K562 (cell line): ENCODE data around the gene CD276. TPM values are rescaled to one million over a fixed set of nuclear protein-coding genes. Genes with fewer than 3 reads are reported as not detected.

Source experiments
- ATAC-seq: fragments of 200-7000 bp; cut with Tn5 transposase; 3 replicates; pipeline ENCODE4 v1.9.1; 2020; ENCODE audit warnings: moderate library complexity
- BruUV-seq: library from RNA; stranded (reverse); fragments of 400-500 nt; replicated peaks from 2 replicates; lab custom pipeline; 2021; lab: Mats Ljungman, UMichigan
- CTCF ChIA-PET: fragments of 300-600 bp; formaldehyde crosslinking; extraction: SDS; loops from one replicate; lab custom pipeline; 2021; ENCODE audit warnings: low intra/inter-chr PET ratio; lab: Yijun Ruan, JAX
- POLR2A ChIA-PET: fragments of 300-600, 350-650 bp; sonication (Branson Sonifier 250); formaldehyde crosslinking; extraction: SDS; loops from one replicate; lab custom pipeline; 2021; ENCODE audit warnings: antibody characterized with exemption, inconsistent platforms; lab: Yijun Ruan, JAX
- DNase-seq, 4 experiments: peaks; one replicate each; pipeline versions ENCODE4 v3.0.0 to v3.0.0-alpha.2; 2011 to 2018; ENCODE audit warnings: low spot score in 3 of 4, mixed read lengths in 3 of 4; ENCODE audit errors: extremely low read depth in 1 of 4
- FAIRE-seq: peaks from 2 replicates; lab custom pipeline; 2011; peaks lifted over from hg19 to GRCh38; lab: Jason Lieb, UNC
- H2AFZ ChIP-seq: 2 replicates; pipeline ENCODE4 v1.6.0; 2011; ENCODE audit warnings: low read depth, low read length, control low read depth, inconsistent platforms
- H3K27ac ChIP-seq: fragments of 200-600 bp; 3 replicates; pipeline ENCODE4 v1.8.0; 2011; ENCODE audit warnings: low read depth, mild to moderate bottlenecking, control low read depth, inconsistent platforms, low read length, moderate library complexity, mixed read lengths; ENCODE audit errors: extremely low read depth
- H3K27me3 ChIP-seq, 2 experiments: fragments of 300-600 bp in 1 of 2; 2 replicates in 1 of 2; 3 replicates in 1 of 2; pipeline versions ENCODE4 v1.6.0 to v1.8.0; 2011; ENCODE audit warnings: inconsistent platforms in 2 of 2, low read length in 2 of 2, mild to moderate bottlenecking in 1 of 2, mixed read lengths in 1 of 2, moderate library complexity in 1 of 2; ENCODE audit not compliant: control insufficient read depth in 2 of 2, insufficient read depth in 2 of 2
- H3K36me3 ChIP-seq: fragments of 300-600 bp; 3 replicates; pipeline ENCODE4 v1.8.0; 2011; ENCODE audit warnings: mild to moderate bottlenecking, low read length, inconsistent platforms; ENCODE audit not compliant: control insufficient read depth, insufficient read depth
- H3K4me1 ChIP-seq, 2 experiments: fragments of 200-600 bp in 1 of 2; replicated peaks in 1 of 2; 2 replicates in 1 of 2; 3 replicates in 1 of 2; pipeline versions ENCODE4 v1.5.1 to v1.8.0; 2011; ENCODE audit warnings: inconsistent platforms in 2 of 2, low read length in 2 of 2, mild to moderate bottlenecking in 1 of 2, mixed read lengths in 1 of 2, moderate library complexity in 1 of 2; ENCODE audit not compliant: control insufficient read depth in 2 of 2, insufficient read depth in 2 of 2
- H3K4me2 ChIP-seq: 2 replicates; pipeline ENCODE4 v1.6.1; 2011; ENCODE audit warnings: low read length, control low read depth, inconsistent platforms, mixed read lengths; ENCODE audit not compliant: insufficient read depth
- H3K4me3 ChIP-seq: fragments of 200-600 bp; sonication (generic), shearing (Covaris generic); 2 replicates; pipeline ENCODE4 v1.5.1; 2016; ENCODE audit warnings: control low read depth, inconsistent platforms
- H3K79me2 ChIP-seq: fragments of 200-600 bp; 3 replicates; pipeline ENCODE4 v1.8.0; 2011; ENCODE audit warnings: low read length, inconsistent platforms; ENCODE audit not compliant: control insufficient read depth, insufficient read depth
- H3K9ac ChIP-seq, 2 experiments: 2 replicates each; pipeline versions ENCODE4 v1.6.0 to v1.6.1; 2011; ENCODE audit warnings: low read depth in 2 of 2, low read length in 2 of 2, control low read depth in 1 of 2, inconsistent platforms in 1 of 2, mild to moderate bottlenecking in 1 of 2, mixed read lengths in 1 of 2; ENCODE audit not compliant: insufficient read depth in 1 of 2
- H3K9me1 ChIP-seq: one replicate; pipeline ENCODE4 v1.6.0; 2011; ENCODE audit warnings: inconsistent platforms, mild to moderate bottlenecking, low read length, moderate library complexity; ENCODE audit not compliant: control insufficient read depth, insufficient read depth
- H3K9me3 ChIP-seq: replicated peaks from 2 replicates; pipeline ENCODE4 v1.5.1; 2011; ENCODE audit warnings: low read depth, low read length, inconsistent platforms; ENCODE audit not compliant: control insufficient read depth, insufficient read depth
- H4K20me1 ChIP-seq: replicated peaks from 2 replicates; pipeline ENCODE4 v1.6.1; 2011; ENCODE audit warnings: low read length, inconsistent platforms, mixed read lengths; ENCODE audit not compliant: control insufficient read depth, insufficient read depth
- CEBPB ChIP-seq: fragments of 450-650 bp; IDR thresholded peaks from 2 replicates; pipeline ENCODE4 v1.6.1; 2016; ENCODE audit warnings: missing genetic modification characterization, missing compliant biosample characterization
- PTTG1 ChIP-seq: fragments of 450-650 bp; IDR thresholded peaks from 2 replicates; pipeline ENCODE4 v1.6.1; 2016; ENCODE audit warnings: low read depth, mild to moderate bottlenecking, missing genetic modification characterization, missing compliant biosample characterization
- SRSF7 ChIP-seq: fragments of 200-400 bp; formaldehyde crosslinking; optimal IDR thresholded peaks from 2 replicates; pipeline ENCODE3; 2017; ENCODE audit warnings: mild to moderate bottlenecking, low read depth, low read length
- STAG1 ChIP-seq: sonication (generic); formaldehyde crosslinking; IDR thresholded peaks from 2 replicates; pipeline ENCODE4 v1.5.0; 2020; ENCODE audit warnings: missing genetic modification reagents, borderline replicate concordance
- TCFL5 ChIP-seq: fragments of 250-450 bp; sonication (Bioruptor Pico); conservative IDR thresholded peaks from 2 replicates; pipeline ENCODE4 v1.6.1; 2021; ENCODE audit warnings: mild to moderate bottlenecking, moderate library complexity, matching md5 sums
- WGBS: fragments of 100-300 bp; shearing (Covaris generic); methylation state at CpG from one replicate; pipeline ENCODE4 v1.1.6; 2016; ENCODE audit warnings: low coverage, mixed read lengths; ENCODE audit not compliant: insufficient coverage; ENCODE audit errors: missing lambda C conversion rate; 5-methylcytosine and 5-hydroxymethylcytosine counted together
- in situ Hi-C: fragments of 300-500 bp; cut with MboI; formaldehyde crosslinking; loops from 4 replicates; pipeline ENCODE4 v1.15.0; 2018; ENCODE audit warnings: inconsistent platforms, mixed read lengths
- intact Hi-C: fragments of 100-400 bp; cut with micrococcal nuclease; formaldehyde crosslinking; loops from 2 replicates; pipeline ENCODE4 v1.14.2; 2022
- polyA plus RNA-seq, 8 experiments: library from polyadenylated mRNA; depleted of rRNA in 4 of 8; stranded (reverse) in 5 of 8; unstranded in 3 of 8; fragments of >200 nt; fragmentation: Nextera tagmentation in 2 of 8; fragmentation: Illumina TruSeq in 1 of 8; extraction: Ambion mirVana in 2 of 8; extraction: Trizol in 1 of 8; gene quantifications; 2 replicates each; pipeline versions ENCODE4 v1.2.1 to v1.2.3, GENCODE V29; 2011 to 2014; ENCODE audit warnings: inconsistent platforms in 1 of 8, missing spikeins in 1 of 8
- total RNA-seq, 7 experiments: library from RNA; depleted of rRNA in 6 of 7; stranded (reverse); fragments of >200 nt in 6 of 7; fragmentation: Illumina TruSeq in 2 of 7; extraction: Trizol in 2 of 7; gene quantifications; 2 replicates each; pipeline versions ENCODE4 v1.2.1 to v1.2.3, GENCODE V29; 2011 to 2021; ENCODE audit warnings: low replicate concordance in 1 of 7
- TF ChIP-seq, protein P1 (sequence below): fragments of 450-650 bp; formaldehyde crosslinking; conservative IDR thresholded peaks from 2 replicates; pipeline ENCODE4 v1.4.0; 2022; ENCODE audit warnings: mild to moderate bottlenecking, missing genetic modification characterization

Gene CD276
- total and polyA plus RNA-seq, 9 of the 15 experiments (the other 6 are each of a cell fraction or from before 2014, with no cell fraction given): 0.11 to 3.6 (median 2.3) TPM

DNA sequence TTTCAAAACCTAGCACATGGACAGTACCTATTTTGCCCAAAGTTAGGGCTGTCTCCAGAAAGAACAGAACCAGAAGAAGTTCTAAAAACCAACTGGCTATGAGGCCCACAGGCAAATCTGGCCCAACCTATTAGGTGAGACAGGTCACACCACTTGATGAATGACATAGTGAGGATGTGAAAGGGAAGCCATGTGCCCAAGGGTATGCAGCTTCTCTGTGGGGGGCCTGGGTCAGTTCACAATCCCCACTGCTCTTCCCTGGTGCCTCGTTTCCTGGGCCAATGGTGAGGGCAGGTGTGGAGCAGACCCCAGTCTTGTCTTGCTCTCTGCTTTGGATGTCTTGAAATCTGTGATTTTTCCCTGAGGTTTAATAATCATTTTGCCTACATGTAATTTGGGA is 60.1 kb downstream of the CD276 start:
- no peak for FAIRE-seq
- CTCF ChIA-PET: no interaction called here

DNA sequence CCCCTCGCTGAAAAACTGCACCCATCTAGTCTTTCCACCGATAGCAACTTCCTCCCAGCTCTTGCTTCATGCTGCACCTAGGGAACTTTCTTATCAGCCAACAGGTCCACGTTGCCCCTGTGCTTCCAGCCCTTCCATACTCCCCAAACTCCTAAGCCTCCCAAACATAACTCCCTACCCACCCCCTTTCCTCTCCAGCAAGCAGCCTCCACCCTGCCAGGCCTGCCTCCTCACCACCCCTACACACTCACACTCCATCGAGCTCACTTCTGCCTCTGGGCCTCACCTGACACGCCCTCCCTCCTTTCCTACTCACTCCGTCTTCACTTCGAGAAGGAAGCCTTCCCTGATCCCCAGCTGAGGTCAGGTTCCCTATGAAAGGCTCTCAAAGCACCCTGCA is 60.9 kb downstream of the CD276 start:
- BruUV-seq: no TSS peak
- FAIRE-seq: no peak
- ChIA-PET CTCF (no interaction called here), POLR2A (no interaction called here)
- Histone ChIP-seq H3K9me1 (no peaks in the 10 kb centered on the region), H2AFZ (no peak overlapping the region), H3K9me3 (no peaks in the 10 kb centered on the region), H3K27ac (no peak overlapping the region), H3K36me3 (no peaks in the 10 kb centered on the region), H4K20me1 (peaks cover 15% of the 10 kb centered on the region), H3K9ac (no peak overlapping the region), H3K4me3 (no peak overlapping the region), H3K27me3 (peaks cover 2 to 28% of the 10 kb centered on the region in 2 experiments; a peak in 4 of 5 replicates), H3K79me2 (no peaks in the 10 kb centered on the region), H3K4me1 (0 out of 5 replicates have a peak, but pooled peaks cover 0 to 3% of the 10 kb centered on the region in 2 experiments), H3K4me2 (no peak overlapping the region)
- intact Hi-C loops: no loop called here
- 3% methylated on average over 7 of the region's 7 CpGs for WGBS
- DNase-seq: no peak
- no peak for TF ChIP-seq STAG1 (CRISPR knock-in tag)
- TF ChIP-seq CEBPB (tag): 0 out of 2 replicates have a peak, but pooled peaks have one; percentile 40
- TF ChIP-seq, protein P1, sequence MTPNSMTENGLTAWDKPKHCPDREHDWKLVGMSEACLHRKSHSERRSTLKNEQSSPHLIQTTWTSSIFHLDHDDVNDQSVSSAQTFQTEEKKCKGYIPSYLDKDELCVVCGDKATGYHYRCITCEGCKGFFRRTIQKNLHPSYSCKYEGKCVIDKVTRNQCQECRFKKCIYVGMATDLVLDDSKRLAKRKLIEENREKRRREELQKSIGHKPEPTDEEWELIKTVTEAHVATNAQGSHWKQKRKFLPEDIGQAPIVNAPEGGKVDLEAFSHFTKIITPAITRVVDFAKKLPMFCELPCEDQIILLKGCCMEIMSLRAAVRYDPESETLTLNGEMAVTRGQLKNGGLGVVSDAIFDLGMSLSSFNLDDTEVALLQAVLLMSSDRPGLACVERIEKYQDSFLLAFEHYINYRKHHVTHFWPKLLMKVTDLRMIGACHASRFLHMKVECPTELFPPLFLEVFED (CRISPR knock-in tag): no peak
- in situ Hi-C loops: no loop called here
- no peak for ATAC-seq

More for the DNA sequence above, 60.1 kb downstream of the CD276 start:
- Histone ChIP-seq H4K20me1 (peaks cover 11% of the 10 kb centered on the region), H3K27me3 (peaks cover 2 to 25% of the 10 kb centered on the region in 2 experiments; a peak in 4 of 5 replicates), H3K79me2 (no peaks in the 10 kb centered on the region), H3K4me1 (0 out of 5 replicates have a peak, but pooled peaks cover 0 to 4% of the 10 kb centered on the region in 2 experiments), H3K9ac (no peak overlapping the region), H3K36me3 (no peaks in the 10 kb centered on the region), H3K9me3 (no peaks in the 10 kb centered on the region), H3K4me3 (no peak overlapping the region), H2AFZ (no peak overlapping the region), H3K27ac (no peak overlapping the region), H3K4me2 (no peak overlapping the region), H3K9me1 (no peaks in the 10 kb centered on the region)
- TF ChIP-seq SRSF7 (no peak), TCFL5 (no peak), PTTG1 (tag) (no peak)
- intact Hi-C loops (no loop called here), in situ Hi-C loops (no loop called here)
- POLR2A ChIA-PET: no interaction called here
- DNase-seq (no peak), ATAC-seq (no peak)
- BruUV-seq: no TSS peak
- WGBS: 0% methylated on average over 1 of the region's 1 CpG
